Left renal cortex interstitium (tissue), 4 donors: ENCODE measurements around the gene IDH3G. TPM values are rescaled to one million over a fixed set of nuclear protein-coding genes. Genes with fewer than 3 reads are reported as not detected.

Experiments used
- DNase-seq, 4 donors: peaks; one replicate each; pipeline ENCODE4 v3.0.0-alpha.2; 2013; ENCODE audit warnings: low read depth in 4 of 4, low spot score in 2 of 4, missing footprints in 1 of 4
- polyA plus RNA-seq, 4 donors: library from polyadenylated mRNA; unstranded; fragments of 120-200 nt; gene quantifications; one replicate each; pipeline ENCODE4 v1.2.1, GENCODE V29; 2013; ENCODE audit not compliant: insufficient read length in 4 of 4

IDH3G gene
- polyA plus RNA-seq, 4 donors, result 84.2 to 97.6 (median 87.5) TPM

- no peak for DNase-seq
Observed at GRCh38 chrX:153773741-153774575, 20.2 kb downstream of the IDH3G start.

- no peak for DNase-seq
Observed at GRCh38 chrX:153773218-153773611, 21.0 kb downstream of the IDH3G start.

- DNase-seq, result no peak
Observed at GRCh38 chrX:153772316-153773217, 21.6 kb downstream of the IDH3G start.

- DNase-seq, result no peak
Observed at GRCh38 chrX:153771415-153772315, 22.5 kb downstream of the IDH3G start.

- no peak for DNase-seq
Observed at GRCh38 chrX:153770601-153771414, 23.4 kb downstream of the IDH3G start.

- no peak for DNase-seq
Observed at GRCh38 chrX:153769865-153770600, 24.1 kb downstream of the IDH3G start.

GRCh38 chrX:153769158-153769864 lies 24.9 kb downstream of the IDH3G start:
- DNase-seq, result no peak

GRCh38 chrX:153768311-153769157 lies 25.6 kb downstream of the IDH3G start:
- no peak for DNase-seq

GRCh38 chrX:153767674-153768055 lies 26.5 kb downstream of the IDH3G start:
- no peak for DNase-seq

GRCh38 chrX:153766871-153767673 lies 27.1 kb downstream of the IDH3G start:
- no peak for DNase-seq

- DNase-seq, result no peak
Observed at GRCh38 chrX:153766098-153766817, 27.9 kb downstream of the IDH3G start.

GRCh38 chrX:153765138-153766079 lies 28.8 kb downstream of the IDH3G start:
- no peak for DNase-seq

GRCh38 chrX:153764786-153765137 lies 29.4 kb downstream of the IDH3G start:
- DNase-seq, result no peak

GRCh38 chrX:153763989-153764755 lies 30.0 kb downstream of the IDH3G start, which contains the start of gene PLXNB3:
Gene PLXNB3 (plus strand): TSS chrX:153764249. CDS start chrX:153765536, 1,287 bp downstream.
- DNase-seq, result no peak
